ENCODE measurements around the gene TMED9.

The TMED9 gene

DNA sequence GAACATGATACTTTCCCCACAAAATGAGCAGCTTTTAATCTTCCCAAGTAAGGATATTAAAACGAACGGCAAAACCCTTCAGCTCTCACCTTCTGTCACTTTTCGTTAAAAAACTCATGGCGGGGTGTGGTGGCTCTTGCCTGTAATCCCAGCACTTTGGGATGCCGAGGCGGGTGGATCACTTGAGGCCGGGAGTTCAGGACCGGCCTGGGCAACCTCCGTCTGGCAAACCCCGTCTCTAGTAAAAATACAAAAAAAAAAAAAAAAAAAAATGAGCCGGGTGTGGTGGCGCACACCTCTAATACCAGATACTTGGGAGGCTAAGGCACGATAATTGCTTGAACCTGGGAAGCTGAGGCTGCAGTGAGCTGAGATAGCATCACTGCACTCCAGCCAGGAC lies 902 bp downstream of the TMED9 start:
- TF ChIP-seq FOXP2 (optimal IDR thresholded peaks at IDR 0.05; ENCODE audit: borderline replicate concordance, extremely low read depth, extremely low read length, insufficient read depth) = no peak
- no peak for TF ChIP-seq TAF1 (IDR thresholded peaks at IDR 0.05; ENCODE audit: borderline replicate concordance, insufficient read depth, low read length)
- TF ChIP-seq POLR2AphosphoS5 (IDR thresholded peaks at IDR 0.05; ENCODE audit: low read depth, low read length) = no peak
- TF ChIP-seq, protein P1, sequence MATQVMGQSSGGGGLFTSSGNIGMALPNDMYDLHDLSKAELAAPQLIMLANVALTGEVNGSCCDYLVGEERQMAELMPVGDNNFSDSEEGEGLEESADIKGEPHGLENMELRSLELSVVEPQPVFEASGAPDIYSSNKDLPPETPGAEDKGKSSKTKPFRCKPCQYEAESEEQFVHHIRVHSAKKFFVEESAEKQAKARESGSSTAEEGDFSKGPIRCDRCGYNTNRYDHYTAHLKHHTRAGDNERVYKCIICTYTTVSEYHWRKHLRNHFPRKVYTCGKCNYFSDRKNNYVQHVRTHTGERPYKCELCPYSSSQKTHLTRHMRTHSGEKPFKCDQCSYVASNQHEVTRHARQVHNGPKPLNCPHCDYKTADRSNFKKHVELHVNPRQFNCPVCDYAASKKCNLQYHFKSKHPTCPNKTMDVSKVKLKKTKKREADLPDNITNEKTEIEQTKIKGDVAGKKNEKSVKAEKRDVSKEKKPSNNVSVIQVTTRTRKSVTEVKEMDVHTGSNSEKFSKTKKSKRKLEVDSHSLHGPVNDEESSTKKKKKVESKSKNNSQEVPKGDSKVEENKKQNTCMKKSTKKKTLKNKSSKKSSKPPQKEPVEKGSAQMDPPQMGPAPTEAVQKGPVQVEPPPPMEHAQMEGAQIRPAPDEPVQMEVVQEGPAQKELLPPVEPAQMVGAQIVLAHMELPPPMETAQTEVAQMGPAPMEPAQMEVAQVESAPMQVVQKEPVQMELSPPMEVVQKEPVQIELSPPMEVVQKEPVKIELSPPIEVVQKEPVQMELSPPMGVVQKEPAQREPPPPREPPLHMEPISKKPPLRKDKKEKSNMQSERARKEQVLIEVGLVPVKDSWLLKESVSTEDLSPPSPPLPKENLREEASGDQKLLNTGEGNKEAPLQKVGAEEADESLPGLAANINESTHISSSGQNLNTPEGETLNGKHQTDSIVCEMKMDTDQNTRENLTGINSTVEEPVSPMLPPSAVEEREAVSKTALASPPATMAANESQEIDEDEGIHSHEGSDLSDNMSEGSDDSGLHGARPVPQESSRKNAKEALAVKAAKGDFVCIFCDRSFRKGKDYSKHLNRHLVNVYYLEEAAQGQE (IDR thresholded peaks at IDR 0.05; ENCODE audit: insufficient read depth in 1 of 2, low read depth in 2 of 2, low read length in 2 of 2) = no peak
- no peak for TF ChIP-seq SIN3A (IDR thresholded peaks at IDR 0.05; ENCODE audit: borderline replicate concordance, insufficient read depth, low read length)

DNA sequence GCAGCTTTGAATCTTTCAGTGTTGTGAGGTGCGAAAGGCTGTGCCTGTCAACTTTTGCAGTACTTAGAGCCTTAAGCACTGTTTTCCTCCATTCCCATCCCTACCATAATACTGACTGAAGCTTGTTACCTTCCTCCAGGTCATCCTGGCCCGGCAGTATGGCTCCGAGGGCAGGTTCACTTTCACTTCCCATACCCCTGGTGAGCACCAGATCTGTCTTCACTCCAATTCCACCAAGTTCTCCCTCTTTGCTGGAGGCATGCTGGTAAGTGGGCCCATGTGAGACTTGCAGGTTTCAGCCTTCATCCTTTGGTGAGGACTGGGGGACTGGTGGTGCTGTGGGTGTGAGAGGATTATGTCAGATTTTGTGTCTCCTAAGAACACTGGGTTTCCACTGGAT lies 1.5 kb downstream of the TMED9 start:
- TF ChIP-seq SIN3A (IDR thresholded peaks at IDR 0.05; ENCODE audit: borderline replicate concordance, insufficient read depth, low read length) (no peak), TAF1 (IDR thresholded peaks at IDR 0.05; ENCODE audit: borderline replicate concordance, insufficient read depth, low read length) (no peak), FOXP2 (optimal IDR thresholded peaks at IDR 0.05; ENCODE audit: borderline replicate concordance, extremely low read depth, extremely low read length, insufficient read depth) (no peak), POLR2AphosphoS5 (IDR thresholded peaks at IDR 0.05; ENCODE audit: low read depth, low read length) (no peak)
- TF ChIP-seq, protein P1 (IDR thresholded peaks at IDR 0.05; ENCODE audit: insufficient read depth in 1 of 2, low read depth in 2 of 2, low read length in 2 of 2) = no peak

DNA sequence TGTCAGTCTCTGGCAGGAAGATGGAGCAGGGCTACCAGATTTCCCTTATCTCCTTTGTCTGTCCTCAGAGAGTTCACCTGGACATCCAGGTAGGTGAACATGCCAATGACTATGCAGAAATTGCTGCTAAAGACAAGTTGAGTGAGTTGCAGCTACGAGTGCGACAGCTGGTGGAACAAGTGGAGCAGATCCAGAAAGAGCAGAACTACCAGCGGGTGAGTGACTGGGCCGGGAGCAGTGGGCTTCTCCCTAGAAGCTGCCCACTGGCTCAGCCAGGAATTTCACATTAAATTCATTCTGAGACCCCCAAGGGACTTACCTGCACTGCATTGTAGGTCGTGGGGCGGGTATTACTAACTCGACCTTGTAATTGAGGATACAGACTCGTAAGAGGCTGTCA lies 2.1 kb downstream of the TMED9 start:
- TF ChIP-seq, protein P1 (IDR thresholded peaks at IDR 0.05; ENCODE audit: insufficient read depth in 1 of 2, low read depth in 2 of 2, low read length in 2 of 2) = no peak
- TF ChIP-seq TAF1 (IDR thresholded peaks at IDR 0.05; ENCODE audit: borderline replicate concordance, insufficient read depth, low read length) = no peak
- TF ChIP-seq SIN3A (IDR thresholded peaks at IDR 0.05; ENCODE audit: borderline replicate concordance, insufficient read depth, low read length) = no peak
- no peak for TF ChIP-seq POLR2AphosphoS5 (IDR thresholded peaks at IDR 0.05; ENCODE audit: low read depth, low read length)
- TF ChIP-seq FOXP2 (optimal IDR thresholded peaks at IDR 0.05; ENCODE audit: borderline replicate concordance, extremely low read depth, extremely low read length, insufficient read depth) = no peak

DNA sequence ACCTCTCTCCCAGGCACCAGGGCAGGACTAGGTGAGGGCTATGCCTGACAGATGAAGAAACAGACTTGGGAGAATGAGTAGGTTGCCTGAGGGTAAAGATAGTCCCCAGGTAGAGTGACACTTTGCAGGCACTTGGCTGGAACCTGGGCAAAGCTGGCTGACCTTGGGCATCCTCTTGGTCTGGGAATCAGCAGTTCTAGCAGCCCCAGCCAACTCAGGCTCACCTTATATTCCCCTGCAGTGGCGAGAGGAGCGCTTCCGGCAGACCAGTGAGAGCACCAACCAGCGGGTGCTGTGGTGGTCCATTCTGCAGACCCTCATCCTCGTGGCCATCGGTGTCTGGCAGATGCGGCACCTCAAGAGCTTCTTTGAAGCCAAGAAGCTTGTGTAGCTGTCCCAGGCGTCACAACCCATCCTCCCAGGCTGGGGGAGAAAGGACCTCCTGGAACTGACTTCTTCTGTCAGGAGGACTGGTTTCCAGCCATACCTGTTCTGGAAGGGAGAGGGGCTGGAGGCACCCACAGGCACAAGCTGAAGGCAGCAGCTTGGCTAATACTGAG lies 3.1 kb downstream of the TMED9 start:
- TF ChIP-seq SIN3A (IDR thresholded peaks at IDR 0.05; ENCODE audit: borderline replicate concordance, insufficient read depth, low read length) = no peak
- TF ChIP-seq, protein P1 (IDR thresholded peaks at IDR 0.05; ENCODE audit: insufficient read depth in 1 of 2, low read depth in 2 of 2, low read length in 2 of 2) = no peak
- no peak for TF ChIP-seq POLR2AphosphoS5 (IDR thresholded peaks at IDR 0.05; ENCODE audit: low read depth, low read length)
- TF ChIP-seq FOXP2 (optimal IDR thresholded peaks at IDR 0.05; ENCODE audit: borderline replicate concordance, extremely low read depth, extremely low read length, insufficient read depth) = no peak
- no peak for TF ChIP-seq TAF1 (IDR thresholded peaks at IDR 0.05; ENCODE audit: borderline replicate concordance, insufficient read depth, low read length)
